GM12878 (cell line): ENCODE measurements around the gene TRMT1. TPM values are rescaled to one million over a fixed set of nuclear protein-coding genes. Genes with fewer than 3 reads are reported as not detected.

Experiments
- ATF7 ChIP-seq: fragments of 450-650 bp; IDR thresholded peaks from 2 replicates; pipeline ENCODE4 v1.6.1; 2016; ENCODE audit warnings: low read depth, mild to moderate bottlenecking
- HDAC2 ChIP-seq: fragments of 200-600 bp; sonication (generic); IDR thresholded peaks from 2 replicates; pipeline ENCODE4 v1.6.1; 2017
- NFYA ChIP-seq: IDR thresholded peaks from 2 replicates; pipeline ENCODE4 v1.6.1; 2011; ENCODE audit warnings: low read depth, mild to moderate bottlenecking, low read length, improper control_type of control experiment, borderline replicate concordance
- RAD21 ChIP-seq: IDR thresholded peaks from 2 replicates; pipeline ENCODE4 v1.6.1; 2011; ENCODE audit warnings: mild to moderate bottlenecking, low read depth, low read length, moderate library complexity; ENCODE audit not compliant: insufficient read depth
- RBBP5 ChIP-seq: fragments of 200-600 bp; sonication (generic); conservative IDR thresholded peaks from 2 replicates; pipeline ENCODE4 v1.6.1; 2016
- STAT3 ChIP-seq: IDR thresholded peaks from 2 replicates; pipeline ENCODE4 v1.6.1; 2011; ENCODE audit warnings: low read depth, low read length, improper control_type of control experiment
- YBX1 ChIP-seq: fragments of 450-650 bp; IDR thresholded peaks from 2 replicates; pipeline ENCODE4 v1.6.1; 2016; ENCODE audit warnings: antibody characterized with exemption
- polyA plus RNA-seq, 11 experiments: library from polyadenylated mRNA; depleted of rRNA in 4 of 11; unstranded in 6 of 11; stranded (reverse) in 5 of 11; fragments of >200 nt; fragmentation: Nextera tagmentation in 4 of 11; fragmentation: Illumina TruSeq in 1 of 11; extraction: Ambion mirVana in 4 of 11; extraction: Trizol in 1 of 11; gene quantifications; 1 replicate in 1 of 11; 2 replicates in 10 of 11; pipeline versions ENCODE4 v1.2.1 to v1.2.3, GENCODE V29; 2011 to 2016; ENCODE audit warnings: inconsistent platforms in 2 of 11, missing spikeins in 2 of 11, low read depth in 1 of 11
- total RNA-seq, 4 experiments: library from RNA; depleted of rRNA in 3 of 4; stranded (reverse); fragments of >200 nt in 3 of 4; fragmentation: Illumina TruSeq in 1 of 4; extraction: Trizol in 1 of 4; gene quantifications; 2 replicates each; pipeline versions ENCODE4 v1.2.1 to v1.2.3, GENCODE V29; 2013 to 2021
- TF ChIP-seq, protein P1 (sequence below): fragments of 450-650 bp; IDR thresholded peaks from 2 replicates; pipeline ENCODE4 v1.6.1; 2016; ENCODE audit warnings: mild to moderate bottlenecking, moderate library complexity, borderline replicate concordance

TRMT1 gene
- total and polyA plus RNA-seq, 10 of the 15 experiments (the other 5 are each of a cell fraction or from before 2014, with no cell fraction given) = 3.4 to 68.8 (median 34.8) TPM

DNA sequence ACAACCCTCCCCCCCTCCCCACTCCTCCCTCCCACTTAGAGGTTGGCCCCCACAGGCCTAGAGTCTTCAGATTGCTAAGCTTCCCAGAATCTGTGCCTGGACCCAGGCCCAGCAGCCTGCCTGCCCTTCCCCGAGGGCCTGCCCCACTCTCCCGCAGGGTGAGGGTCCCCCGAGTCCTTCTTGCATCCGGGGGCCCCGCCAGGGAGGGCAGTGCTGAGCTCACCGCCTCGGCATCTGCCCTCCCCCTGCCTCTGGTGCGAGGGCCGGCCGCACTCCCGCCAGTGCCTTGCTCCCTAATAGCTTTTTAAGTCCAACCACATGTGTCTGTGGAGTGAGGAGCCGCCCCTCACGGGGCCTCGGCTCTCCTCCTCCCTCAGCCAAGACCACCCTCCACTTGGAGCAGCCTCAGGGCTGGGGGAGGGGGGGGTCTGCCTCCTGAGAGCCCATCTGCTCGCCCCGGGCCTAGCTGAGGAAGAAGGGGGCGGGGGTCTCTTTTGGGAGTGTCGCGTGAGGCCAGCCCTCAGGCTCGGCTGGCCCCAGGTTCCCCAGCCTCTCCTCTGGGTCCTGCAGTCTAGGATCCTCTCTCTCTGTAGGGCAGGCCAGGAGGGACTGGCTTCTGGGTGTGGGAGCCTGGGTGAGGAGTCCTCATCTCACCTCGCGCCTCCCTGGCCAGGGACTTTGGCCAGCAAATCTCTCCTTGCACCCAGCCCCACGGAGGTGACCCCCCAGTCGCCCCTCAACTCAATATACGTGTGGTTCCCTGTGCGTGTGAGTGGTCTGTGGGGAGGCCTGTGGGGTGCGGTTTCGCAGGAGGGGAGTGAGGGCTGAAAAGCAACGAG lies 61.1 kb downstream of the TRMT1 start (continued):
- TF ChIP-seq, protein P1, sequence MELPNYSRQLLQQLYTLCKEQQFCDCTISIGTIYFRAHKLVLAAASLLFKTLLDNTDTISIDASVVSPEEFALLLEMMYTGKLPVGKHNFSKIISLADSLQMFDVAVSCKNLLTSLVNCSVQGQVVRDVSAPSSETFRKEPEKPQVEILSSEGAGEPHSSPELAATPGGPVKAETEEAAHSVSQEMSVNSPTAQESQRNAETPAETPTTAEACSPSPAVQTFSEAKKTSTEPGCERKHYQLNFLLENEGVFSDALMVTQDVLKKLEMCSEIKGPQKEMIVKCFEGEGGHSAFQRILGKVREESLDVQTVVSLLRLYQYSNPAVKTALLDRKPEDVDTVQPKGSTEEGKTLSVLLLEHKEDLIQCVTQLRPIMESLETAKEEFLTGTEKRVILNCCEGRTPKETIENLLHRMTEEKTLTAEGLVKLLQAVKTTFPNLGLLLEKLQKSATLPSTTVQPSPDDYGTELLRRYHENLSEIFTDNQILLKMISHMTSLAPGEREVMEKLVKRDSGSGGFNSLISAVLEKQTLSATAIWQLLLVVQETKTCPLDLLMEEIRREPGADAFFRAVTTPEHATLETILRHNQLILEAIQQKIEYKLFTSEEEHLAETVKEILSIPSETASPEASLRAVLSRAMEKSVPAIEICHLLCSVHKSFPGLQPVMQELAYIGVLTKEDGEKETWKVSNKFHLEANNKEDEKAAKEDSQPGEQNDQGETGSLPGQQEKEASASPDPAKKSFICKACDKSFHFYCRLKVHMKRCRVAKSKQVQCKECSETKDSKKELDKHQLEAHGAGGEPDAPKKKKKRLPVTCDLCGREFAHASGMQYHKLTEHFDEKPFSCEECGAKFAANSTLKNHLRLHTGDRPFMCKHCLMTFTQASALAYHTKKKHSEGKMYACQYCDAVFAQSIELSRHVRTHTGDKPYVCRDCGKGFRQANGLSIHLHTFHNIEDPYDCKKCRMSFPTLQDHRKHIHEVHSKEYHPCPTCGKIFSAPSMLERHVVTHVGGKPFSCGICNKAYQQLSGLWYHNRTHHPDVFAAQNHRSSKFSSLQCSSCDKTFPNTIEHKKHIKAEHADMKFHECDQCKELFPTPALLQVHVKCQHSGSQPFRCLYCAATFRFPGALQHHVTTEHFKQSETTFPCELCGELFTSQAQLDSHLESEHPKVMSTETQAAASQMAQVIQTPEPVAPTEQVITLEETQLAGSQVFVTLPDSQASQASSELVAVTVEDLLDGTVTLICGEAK = no peak
- no peak for TF ChIP-seq NFYA
- no peak for TF ChIP-seq RAD21
- no peak for TF ChIP-seq ATF7
- TF ChIP-seq HDAC2 = no peak
- no peak for TF ChIP-seq STAT3
- no peak for TF ChIP-seq RBBP5
- TF ChIP-seq YBX1 = no peak

Other genes starting within 250 kb of the TRMT1 start
Only the 7 nearest of the 14 such genes appear.
- 37.6 and 56.4 TPM in 2 replicates for gene GADD45GIP1, start 159.5 kb downstream of the TRMT1 start, total RNA-seq (2014; rRNA removed)
- 17.6 and 19.2 TPM in 2 replicates for gene GADD45GIP1, start 159.5 kb downstream of the TRMT1 start, total RNA-seq (2014; rRNA removed; fragmentation: Illumina TruSeq; extraction: Trizol)
- 35.0 and 35.4 TPM in 2 replicates for gene GADD45GIP1, start 159.5 kb downstream of the TRMT1 start, total RNA-seq (2021)
- 17.7 and 25.3 TPM in 2 replicates for gene GADD45GIP1, start 159.5 kb downstream of the TRMT1 start, polyA plus RNA-seq (2011; rRNA removed)
- 1.00 and 6.4 TPM in 2 replicates for gene GADD45GIP1, start 159.5 kb downstream of the TRMT1 start, polyA plus RNA-seq (2014; fragmentation: Illumina TruSeq; extraction: Trizol)
- gene GADD45GIP1, start 159.5 kb downstream of the TRMT1 start, polyA plus RNA-seq (2014; fragmentation: Nextera tagmentation; extraction: Ambion mirVana) = 10 to 100 TPM in 1 of 2 experiments, 1 to 10 TPM in 1; 5.1 to 13.4 TPM
- 58.1 and 68.0 TPM in 2 replicates for gene GADD45GIP1, start 159.5 kb downstream of the TRMT1 start, polyA plus RNA-seq (2014; rRNA removed)
- 100 to 1,000 TPM; 124 to 136 TPM for gene GADD45GIP1, start 159.5 kb downstream of the TRMT1 start, polyA plus RNA-seq (2016; fragmentation: Nextera tagmentation; extraction: Ambion mirVana)
- gene DAND5, start 147.2 kb downstream of the TRMT1 start, total RNA-seq (2014; rRNA removed) = 0.06 TPM in 1 of 2 replicates, not detected in the other
- not detected in 2 replicates for gene DAND5, start 147.2 kb downstream of the TRMT1 start, total RNA-seq (2014; rRNA removed; fragmentation: Illumina TruSeq; extraction: Trizol)
- 0.11 and 0.15 TPM in 2 replicates for gene DAND5, start 147.2 kb downstream of the TRMT1 start, total RNA-seq (2021)
- 0.04 TPM in 1 of 2 replicates, not detected in the other for gene DAND5, start 147.2 kb downstream of the TRMT1 start, polyA plus RNA-seq (2011; rRNA removed)
- gene DAND5, start 147.2 kb downstream of the TRMT1 start, polyA plus RNA-seq (2014; fragmentation: Illumina TruSeq; extraction: Trizol) = 0.10 TPM in 1 of 2 replicates, not detected in the other
- under 1 TPM in 1 of 2 experiments, not detected in 1; 0.15 TPM for gene DAND5, start 147.2 kb downstream of the TRMT1 start, polyA plus RNA-seq (2014; fragmentation: Nextera tagmentation; extraction: Ambion mirVana)
- gene DAND5, start 147.2 kb downstream of the TRMT1 start, polyA plus RNA-seq (2014; rRNA removed) = 0.12 TPM in 1 of 2 replicates, not detected in the other
- gene DAND5, start 147.2 kb downstream of the TRMT1 start, polyA plus RNA-seq (2016; fragmentation: Nextera tagmentation; extraction: Ambion mirVana) = under 1 TPM in 1 of 2 experiments, not detected in 1; 0.10 TPM
- 0.22 and 0.28 TPM in 2 replicates for gene NFIX, start 121.3 kb downstream of the TRMT1 start, total RNA-seq (2014; rRNA removed)
- 0.13 and 0.18 TPM in 2 replicates for gene NFIX, start 121.3 kb downstream of the TRMT1 start, total RNA-seq (2014; rRNA removed; fragmentation: Illumina TruSeq; extraction: Trizol)
- 2.2 and 2.9 TPM in 2 replicates for gene NFIX, start 121.3 kb downstream of the TRMT1 start, total RNA-seq (2021)
- 0.19 and 0.88 TPM in 2 replicates for gene NFIX, start 121.3 kb downstream of the TRMT1 start, polyA plus RNA-seq (2011; rRNA removed)
- 0.22 and 0.28 TPM in 2 replicates for gene NFIX, start 121.3 kb downstream of the TRMT1 start, polyA plus RNA-seq (2014; fragmentation: Illumina TruSeq; extraction: Trizol)
- under 1 TPM; 0.02 TPM for gene NFIX, start 121.3 kb downstream of the TRMT1 start, polyA plus RNA-seq (2014; fragmentation: Nextera tagmentation; extraction: Ambion mirVana)
- 0.32 and 0.94 TPM in 2 replicates for gene NFIX, start 121.3 kb downstream of the TRMT1 start, polyA plus RNA-seq (2014; rRNA removed)
- gene NFIX, start 121.3 kb downstream of the TRMT1 start, polyA plus RNA-seq (2016; fragmentation: Nextera tagmentation; extraction: Ambion mirVana) = under 1 TPM; 0.20 to 0.49 TPM
- gene LYL1, start 13.9 kb downstream of the TRMT1 start, total RNA-seq (2014; rRNA removed) = 29.3 and 34.8 TPM in 2 replicates
- 5.8 and 5.9 TPM in 2 replicates for gene LYL1, start 13.9 kb downstream of the TRMT1 start, total RNA-seq (2014; rRNA removed; fragmentation: Illumina TruSeq; extraction: Trizol)
- gene LYL1, start 13.9 kb downstream of the TRMT1 start, total RNA-seq (2021) = 27.4 and 30.0 TPM in 2 replicates
- 0.56 and 0.62 TPM in 2 replicates for gene LYL1, start 13.9 kb downstream of the TRMT1 start, polyA plus RNA-seq (2011; rRNA removed)
- 1.3 and 2.4 TPM in 2 replicates for gene LYL1, start 13.9 kb downstream of the TRMT1 start, polyA plus RNA-seq (2014; fragmentation: Illumina TruSeq; extraction: Trizol)
- gene LYL1, start 13.9 kb downstream of the TRMT1 start, polyA plus RNA-seq (2014; fragmentation: Nextera tagmentation; extraction: Ambion mirVana) = under 1 TPM; 0.10 to 0.77 TPM
- gene LYL1, start 13.9 kb downstream of the TRMT1 start, polyA plus RNA-seq (2014; rRNA removed) = 25.1 and 30.8 TPM in 2 replicates
- gene LYL1, start 13.9 kb downstream of the TRMT1 start, polyA plus RNA-seq (2016; fragmentation: Nextera tagmentation; extraction: Ambion mirVana) = 1 to 10 TPM; 3.1 to 8.0 TPM
- 53.0 and 68.5 TPM in 2 replicates for gene NACC1, start 1.5 kb upstream of the TRMT1 start, total RNA-seq (2014; rRNA removed)
- gene NACC1, start 1.5 kb upstream of the TRMT1 start, total RNA-seq (2014; rRNA removed; fragmentation: Illumina TruSeq; extraction: Trizol) = 16.2 and 19.6 TPM in 2 replicates
- gene NACC1, start 1.5 kb upstream of the TRMT1 start, total RNA-seq (2021) = 116 and 120 TPM in 2 replicates
- 9.4 and 32.3 TPM in 2 replicates for gene NACC1, start 1.5 kb upstream of the TRMT1 start, polyA plus RNA-seq (2011; rRNA removed)
- gene NACC1, start 1.5 kb upstream of the TRMT1 start, polyA plus RNA-seq (2014; fragmentation: Illumina TruSeq; extraction: Trizol) = 6.1 and 18.8 TPM in 2 replicates
- under 1 TPM; 0.18 to 0.27 TPM for gene NACC1, start 1.5 kb upstream of the TRMT1 start, polyA plus RNA-seq (2014; fragmentation: Nextera tagmentation; extraction: Ambion mirVana)
- gene NACC1, start 1.5 kb upstream of the TRMT1 start, polyA plus RNA-seq (2014; rRNA removed) = 86.1 and 89.6 TPM in 2 replicates
- 1 to 10 TPM; 2.0 to 3.0 TPM for gene NACC1, start 1.5 kb upstream of the TRMT1 start, polyA plus RNA-seq (2016; fragmentation: Nextera tagmentation; extraction: Ambion mirVana)
- 56.2 and 59.0 TPM in 2 replicates for gene STX10, start 33.6 kb upstream of the TRMT1 start, total RNA-seq (2014; rRNA removed)
- 36.3 and 38.4 TPM in 2 replicates for gene STX10, start 33.6 kb upstream of the TRMT1 start, total RNA-seq (2014; rRNA removed; fragmentation: Illumina TruSeq; extraction: Trizol)
- 57.0 and 59.2 TPM in 2 replicates for gene STX10, start 33.6 kb upstream of the TRMT1 start, total RNA-seq (2021)
- gene STX10, start 33.6 kb upstream of the TRMT1 start, polyA plus RNA-seq (2011; rRNA removed) = 32.1 and 47.5 TPM in 2 replicates
- gene STX10, start 33.6 kb upstream of the TRMT1 start, polyA plus RNA-seq (2014; fragmentation: Illumina TruSeq; extraction: Trizol) = 7.4 and 33.7 TPM in 2 replicates
- gene STX10, start 33.6 kb upstream of the TRMT1 start, polyA plus RNA-seq (2014; fragmentation: Nextera tagmentation; extraction: Ambion mirVana) = 1 to 10 TPM in 1 of 2 experiments, under 1 TPM in 1; 0.56 to 3.7 TPM
- 76.1 and 78.9 TPM in 2 replicates for gene STX10, start 33.6 kb upstream of the TRMT1 start, polyA plus RNA-seq (2014; rRNA removed)
- 10 to 100 TPM; 47.7 to 50.4 TPM for gene STX10, start 33.6 kb upstream of the TRMT1 start, polyA plus RNA-seq (2016; fragmentation: Nextera tagmentation; extraction: Ambion mirVana)
- 26.0 and 31.9 TPM in 2 replicates for gene IER2, start 33.7 kb upstream of the TRMT1 start, total RNA-seq (2014; rRNA removed)
- 9.1 and 9.5 TPM in 2 replicates for gene IER2, start 33.7 kb upstream of the TRMT1 start, total RNA-seq (2014; rRNA removed; fragmentation: Illumina TruSeq; extraction: Trizol)
- gene IER2, start 33.7 kb upstream of the TRMT1 start, total RNA-seq (2021) = 94.5 and 97.2 TPM in 2 replicates
- 11.2 and 17.9 TPM in 2 replicates for gene IER2, start 33.7 kb upstream of the TRMT1 start, polyA plus RNA-seq (2011; rRNA removed)
- 7.7 and 13.2 TPM in 2 replicates for gene IER2, start 33.7 kb upstream of the TRMT1 start, polyA plus RNA-seq (2014; fragmentation: Illumina TruSeq; extraction: Trizol)
- 1 to 10 TPM; 2.8 to 9.3 TPM for gene IER2, start 33.7 kb upstream of the TRMT1 start, polyA plus RNA-seq (2014; fragmentation: Nextera tagmentation; extraction: Ambion mirVana)
- gene IER2, start 33.7 kb upstream of the TRMT1 start, polyA plus RNA-seq (2014; rRNA removed) = 56.0 and 65.3 TPM in 2 replicates
- gene IER2, start 33.7 kb upstream of the TRMT1 start, polyA plus RNA-seq (2016; fragmentation: Nextera tagmentation; extraction: Ambion mirVana) = 10 to 100 TPM; 75.6 to 81.7 TPM